Activated T-helper 1 cell treated with anti-CD3 and anti-CD28 coated beads, Interleukin-12 subunit alpha, Interleukin-12 subunit beta, Interleukin-2, Interleukin-4 antibody, amounts not matched to agents 30 ng/mL and 10 ng/mL and 1 ng/mL, durations not matched to agents 14 hours and 24 hours and 36 hours (primary cell): ENCODE measurements around the gene PKHD1. TPM values are rescaled to one million over a fixed set of nuclear protein-coding genes. Genes with fewer than 3 reads are reported as not detected.

Experiments used
- DNase-seq: peaks from one replicate; pipeline ENCODE4 v3.0.0; 2021; ENCODE audit warnings: low spot score
- H3K27ac Mint-ChIP-seq: one replicate; pipeline ENCODE4 v1.8.0; 2021; ENCODE audit warnings: mild to moderate bottlenecking, mixed read lengths
- H3K27me3 Mint-ChIP-seq: one replicate; pipeline ENCODE4 v1.8.0; 2022; ENCODE audit warnings: mild to moderate bottlenecking, moderate library complexity, mixed read lengths; ENCODE audit not compliant: insufficient read depth
- H3K36me3 Mint-ChIP-seq: one replicate; pipeline ENCODE4 v1.8.0; 2021; ENCODE audit warnings: low read depth, mixed read lengths
- H3K4me1 Mint-ChIP-seq: one replicate; pipeline ENCODE4 v1.8.0; 2021; ENCODE audit warnings: low read depth, mixed read lengths
- H3K4me3 Mint-ChIP-seq: one replicate; pipeline ENCODE4 v1.8.0; 2021; ENCODE audit warnings: mild to moderate bottlenecking, moderate library complexity, mixed read lengths
- H3K9me3 Mint-ChIP-seq: one replicate; pipeline ENCODE4 v1.8.0; 2021; ENCODE audit warnings: mixed read lengths
- intact Hi-C: fragments of 100-400 bp; cut with micrococcal nuclease; formaldehyde crosslinking; loops from one replicate; pipeline ENCODE4 v1.15.1; 2024
- total RNA-seq: library from RNA; stranded (reverse); gene quantifications from 2 replicates; pipeline ENCODE4 v1.2.3, GENCODE V29; 2022

The PKHD1 gene
- total RNA-seq, 1 donor from 2014 or later = not detected

DNA sequence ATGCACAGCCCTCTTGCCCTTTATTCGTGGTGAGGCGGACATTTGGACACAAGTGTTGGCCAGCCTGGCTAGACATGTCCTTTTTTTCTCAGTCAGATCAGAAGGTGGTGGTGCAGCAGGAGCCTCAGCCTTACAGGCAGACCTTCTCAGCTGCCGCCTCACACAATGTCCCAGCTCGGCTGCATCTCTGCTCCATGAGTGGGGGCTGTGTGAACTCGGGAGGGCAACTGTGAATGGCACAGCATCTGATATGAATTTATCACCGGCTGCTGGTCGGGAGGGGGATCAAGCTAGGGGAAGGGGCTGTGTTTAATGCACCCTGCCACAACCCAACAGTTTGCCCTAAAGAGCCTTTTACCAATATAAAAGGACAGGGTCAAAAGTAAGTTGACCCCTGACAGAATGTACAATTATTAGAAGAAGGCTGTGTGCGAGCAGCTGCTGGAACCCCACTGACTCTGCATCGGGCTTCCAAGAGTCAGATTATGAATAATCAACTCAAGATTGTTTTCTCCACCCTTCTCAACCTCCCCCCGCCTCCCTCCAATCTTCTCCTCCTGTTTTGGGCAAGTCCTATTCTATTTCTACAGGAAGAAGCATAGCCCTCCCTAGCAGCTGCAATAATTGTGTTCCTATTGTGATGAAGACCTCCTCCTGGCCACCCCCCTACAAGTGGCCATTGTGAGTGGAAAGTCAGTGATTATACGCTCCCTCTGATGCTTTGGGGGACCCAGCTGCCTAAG is 245.2 kb downstream of the PKHD1 start:
- intact Hi-C loops = no loop called here
- H3K4me3 Mint-ChIP-seq = no peak overlapping the region
- H3K36me3 Mint-ChIP-seq = no peaks in the 10 kb centered on the region
- no peaks in the 10 kb centered on the region for H3K27me3 Mint-ChIP-seq
- no peak for DNase-seq
- no peaks in the 10 kb centered on the region for H3K9me3 Mint-ChIP-seq
- no peak overlapping the region for H3K27ac Mint-ChIP-seq
- H3K4me1 Mint-ChIP-seq = no peaks in the 10 kb centered on the region

DNA sequence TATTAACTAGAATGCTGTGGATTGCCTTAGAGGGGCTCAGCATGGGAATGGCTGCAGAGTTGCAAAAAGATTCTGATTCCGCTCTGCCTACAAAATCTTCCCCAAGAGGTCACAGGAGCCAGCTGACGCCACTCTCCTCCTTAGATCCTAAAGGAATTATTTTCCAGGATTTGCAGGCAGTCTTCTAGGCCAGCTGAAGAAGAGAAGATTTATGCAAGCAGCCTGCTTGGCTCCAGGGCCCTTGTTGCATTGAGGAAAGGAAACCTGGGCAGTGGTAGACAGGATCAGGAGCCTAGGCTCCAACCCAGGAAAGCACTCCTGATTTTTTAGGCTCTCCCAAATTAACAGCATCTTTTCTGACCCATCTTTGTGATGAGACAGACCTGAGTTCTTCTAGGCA is 245.8 kb downstream of the PKHD1 start:
- Mint-ChIP-seq H3K9me3 (no peaks in the 10 kb centered on the region), H3K4me3 (no peak overlapping the region), H3K27ac (no peak overlapping the region), H3K27me3 (no peaks in the 10 kb centered on the region), H3K4me1 (no peaks in the 10 kb centered on the region), H3K36me3 (no peaks in the 10 kb centered on the region)
- intact Hi-C loops = no loop called here
- DNase-seq = no peak

GRCh38 chr6:51839726-51840374 is 247.6 kb downstream of the PKHD1 start:
- Mint-ChIP-seq H3K4me3 (no peak overlapping the region), H3K9me3 (no peaks in the 10 kb centered on the region), H3K27ac (no peak overlapping the region), H3K27me3 (no peaks in the 10 kb centered on the region), H3K36me3 (no peaks in the 10 kb centered on the region), H3K4me1 (no peaks in the 10 kb centered on the region)
- intact Hi-C loops = no loop called here
- DNase-seq = no peak

GRCh38 chr6:51830666-51831065 is 256.7 kb downstream of the PKHD1 start:
- no peak overlapping the region for H3K27ac Mint-ChIP-seq
- DNase-seq = no peak

GRCh38 chr6:51827580-51827979 is 259.8 kb downstream of the PKHD1 start:
- Mint-ChIP-seq H3K4me1 (no peaks in the 10 kb centered on the region), H3K27ac (no peak overlapping the region), H3K36me3 (no peaks in the 10 kb centered on the region), H3K9me3 (no peaks in the 10 kb centered on the region), H3K27me3 (no peaks in the 10 kb centered on the region), H3K4me3 (no peak overlapping the region)
- intact Hi-C loops = no loop called here
- no peak for DNase-seq

More at GRCh38 chr6:51830666-51831065, 256.7 kb downstream of the PKHD1 start:
- Mint-ChIP-seq H3K4me3 (no peak overlapping the region), H3K27me3 (no peaks in the 10 kb centered on the region), H3K36me3 (no peaks in the 10 kb centered on the region), H3K9me3 (no peaks in the 10 kb centered on the region), H3K4me1 (no peaks in the 10 kb centered on the region)
- intact Hi-C loops = no loop called here

DNA sequence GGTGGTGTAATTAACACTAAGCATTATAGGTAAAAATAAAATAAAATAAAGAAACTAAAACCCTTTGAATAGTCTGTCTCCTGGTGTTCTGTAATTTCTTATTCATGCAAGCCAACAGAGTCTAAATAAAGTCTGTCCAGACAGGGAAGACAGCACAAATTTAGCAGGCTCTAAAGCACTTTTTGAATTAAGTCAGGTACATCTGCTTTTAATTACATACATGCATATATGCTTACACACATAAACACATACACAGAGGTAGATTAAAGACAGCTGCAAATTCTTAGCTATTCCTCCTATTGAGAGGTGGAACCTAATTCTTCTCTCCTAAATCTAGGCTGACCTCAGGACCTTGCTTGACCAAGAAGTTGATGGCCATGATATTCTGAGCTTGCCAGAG is 262.5 kb downstream of the PKHD1 start:
- no peak for DNase-seq
- H3K9me3 Mint-ChIP-seq = no peaks in the 10 kb centered on the region
- no peaks in the 10 kb centered on the region for H3K4me1 Mint-ChIP-seq
- H3K27ac Mint-ChIP-seq = no peak overlapping the region
- no peak overlapping the region for H3K4me3 Mint-ChIP-seq
- H3K27me3 Mint-ChIP-seq = no peaks in the 10 kb centered on the region
- intact Hi-C loops = no loop called here
- H3K36me3 Mint-ChIP-seq = no peaks in the 10 kb centered on the region

- intact Hi-C loops = no loop called here
- H3K9me3 Mint-ChIP-seq = no peaks in the 10 kb centered on the region
These were observed 266.9 kb downstream of the PKHD1 start for GRCh38 chr6:51820555-51820954.

DNA sequence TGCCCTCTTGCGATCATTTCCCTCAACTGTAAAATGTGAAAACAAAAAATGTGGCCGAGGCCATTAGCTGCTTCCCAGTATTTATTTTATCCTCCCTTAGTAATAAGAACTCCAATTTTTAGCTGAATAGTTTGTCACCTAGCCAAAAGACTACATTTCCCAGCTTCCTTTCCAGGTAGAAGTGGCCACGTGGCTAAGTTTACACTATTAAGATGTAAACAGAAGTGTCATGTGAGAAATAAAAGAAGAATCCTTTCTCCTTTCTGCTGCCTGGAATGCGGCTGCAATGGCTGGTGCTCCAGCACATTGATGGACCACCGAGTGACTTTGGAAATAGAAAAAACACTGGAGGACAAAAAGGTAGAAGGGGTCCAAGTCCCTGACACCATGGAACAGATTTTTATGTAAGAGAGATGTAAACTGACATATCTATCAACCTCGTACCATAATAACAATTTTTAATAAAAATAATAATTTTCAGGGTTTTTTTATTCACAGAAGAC is 268.8 kb downstream of the PKHD1 start:
- Mint-ChIP-seq H3K36me3 (no peaks in the 10 kb centered on the region), H3K9me3 (no peaks in the 10 kb centered on the region), H3K27me3 (no peaks in the 10 kb centered on the region), H3K4me1 (no peaks in the 10 kb centered on the region), H3K4me3 (no peak overlapping the region), H3K27ac (no peak overlapping the region)
- no peak for DNase-seq
- intact Hi-C loops = no loop called here

More at GRCh38 chr6:51820555-51820954, 266.9 kb downstream of the PKHD1 start:
- H3K27me3 Mint-ChIP-seq = no peaks in the 10 kb centered on the region
- H3K4me1 Mint-ChIP-seq = no peaks in the 10 kb centered on the region
- H3K36me3 Mint-ChIP-seq = no peaks in the 10 kb centered on the region
- no peak overlapping the region for H3K4me3 Mint-ChIP-seq
- DNase-seq = no peak
- no peak overlapping the region for H3K27ac Mint-ChIP-seq

DNA sequence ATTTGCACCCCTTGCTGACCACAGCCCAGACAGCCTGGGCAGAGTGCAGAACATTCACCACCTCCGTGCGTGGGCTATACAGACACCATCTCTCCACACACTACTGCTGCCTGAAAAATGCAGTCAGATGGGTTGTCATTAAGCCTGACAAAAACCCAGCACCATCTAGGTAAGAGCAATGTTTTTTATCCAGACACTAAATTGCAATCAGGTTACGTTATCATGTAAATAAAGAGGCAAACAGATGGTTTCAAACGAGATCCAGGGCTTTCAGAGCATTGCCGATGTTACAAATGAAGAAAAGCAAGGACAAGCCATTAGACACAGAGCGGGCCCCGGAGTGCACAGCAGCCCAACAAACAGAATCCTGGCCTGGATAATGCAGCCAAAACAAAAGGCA is 269.6 kb downstream of the PKHD1 start:
- no peak overlapping the region for H3K4me3 Mint-ChIP-seq
- intact Hi-C loops = no loop called here
- H3K27ac Mint-ChIP-seq = no peak overlapping the region
- no peak for DNase-seq
- H3K4me1 Mint-ChIP-seq = no peaks in the 10 kb centered on the region
- H3K27me3 Mint-ChIP-seq = no peaks in the 10 kb centered on the region
- no peaks in the 10 kb centered on the region for H3K9me3 Mint-ChIP-seq
- H3K36me3 Mint-ChIP-seq = no peaks in the 10 kb centered on the region

DNA sequence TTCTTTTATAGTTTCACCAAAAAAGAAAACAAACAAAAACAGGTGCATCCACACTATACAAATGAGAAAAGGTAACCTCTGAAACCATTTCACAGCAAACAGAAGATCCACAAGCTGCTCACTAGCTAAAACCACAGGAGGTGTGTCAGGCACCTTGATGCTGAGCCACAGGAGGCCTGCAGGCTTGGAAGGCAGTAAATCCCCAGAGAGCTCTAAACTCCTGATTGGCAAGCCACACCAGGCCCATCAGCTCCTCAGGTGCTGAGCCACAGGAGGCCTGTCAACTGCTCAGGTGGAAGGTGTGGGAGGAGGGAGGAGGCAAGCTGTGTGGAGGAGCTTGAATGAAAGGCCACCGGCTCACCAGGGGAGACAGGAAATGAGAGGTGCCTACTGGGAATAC is 273.0 kb downstream of the PKHD1 start:
- H3K4me3 Mint-ChIP-seq = no peak overlapping the region
- no peaks in the 10 kb centered on the region for H3K4me1 Mint-ChIP-seq
- no peak for DNase-seq
- intact Hi-C loops = no loop called here
- H3K36me3 Mint-ChIP-seq = no peaks in the 10 kb centered on the region
- H3K27ac Mint-ChIP-seq = no peak overlapping the region
- peaks cover 3% of the 10 kb centered on the region for H3K27me3 Mint-ChIP-seq
- H3K9me3 Mint-ChIP-seq = no peaks in the 10 kb centered on the region

DNA sequence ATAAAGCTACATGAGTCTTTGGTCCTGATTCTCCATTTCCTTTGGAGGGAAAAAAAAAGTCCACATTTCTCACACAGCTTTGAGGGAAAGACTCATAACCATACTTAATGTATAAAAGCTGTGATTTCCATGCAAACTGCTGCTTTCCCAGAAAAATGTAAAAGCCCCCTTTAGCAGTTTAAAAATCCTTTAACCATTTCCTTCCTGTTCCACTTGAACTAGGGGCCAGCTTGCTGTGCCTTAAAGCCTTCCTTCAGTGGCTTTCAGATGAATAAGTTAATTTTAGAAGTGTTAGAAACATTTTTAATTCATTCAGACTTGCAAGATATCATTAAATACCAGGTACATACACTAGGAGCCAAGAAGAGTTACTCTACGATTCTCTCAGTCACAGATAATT is 273.5 kb downstream of the PKHD1 start:
- Mint-ChIP-seq H3K4me3 (no peak overlapping the region), H3K4me1 (no peaks in the 10 kb centered on the region), H3K27ac (no peak overlapping the region), H3K27me3 (peaks cover 3% of the 10 kb centered on the region), H3K9me3 (no peaks in the 10 kb centered on the region), H3K36me3 (no peaks in the 10 kb centered on the region)
- intact Hi-C loops = no loop called here
- no peak for DNase-seq

- Mint-ChIP-seq H3K9me3 (no peaks in the 10 kb centered on the region), H3K4me1 (no peaks in the 10 kb centered on the region), H3K27me3 (peaks cover 3% of the 10 kb centered on the region), H3K36me3 (no peaks in the 10 kb centered on the region), H3K4me3 (no peak overlapping the region), H3K27ac (no peak overlapping the region)
- intact Hi-C loops = no loop called here
- no peak for DNase-seq
These were observed 275.2 kb downstream of the PKHD1 start for GRCh38 chr6:51812231-51812630.

GRCh38 chr6:51805517-51805916 is 281.9 kb downstream of the PKHD1 start:
- no peaks in the 10 kb centered on the region for H3K4me1 Mint-ChIP-seq
- intact Hi-C loops = no loop called here
- no peak overlapping the region for H3K4me3 Mint-ChIP-seq
- no peaks in the 10 kb centered on the region for H3K36me3 Mint-ChIP-seq
- no peak overlapping the region for H3K27ac Mint-ChIP-seq
- peaks cover 2% of the 10 kb centered on the region for H3K27me3 Mint-ChIP-seq
- no peak for DNase-seq
- no peaks in the 10 kb centered on the region for H3K9me3 Mint-ChIP-seq
